Uterus (tissue), 2 donors: Measurements from ENCODE around the gene SLC6A7.

Experiments used
- CTCF ChIP-seq, 4 experiments: fragments of 200-600 bp in 2 of 4; fragments of 450-650 bp in 2 of 4; sonication (generic) in 2 of 4; IDR thresholded peaks; one replicate each; pipeline ENCODE4 v1.5.1; 2016 to 2019; ENCODE audit warnings: antibody characterized with exemption in 4 of 4, mild to moderate bottlenecking in 2 of 4, moderate library complexity in 1 of 4
- POLR2A ChIP-seq, 2 donors: fragments of 450-650 bp; IDR thresholded peaks; one replicate each; pipeline ENCODE4 v1.6.1; 2016; ENCODE audit warnings: antibody characterized with exemption in 2 of 2, mild to moderate bottlenecking in 1 of 2, moderate library complexity in 1 of 2

DNA sequence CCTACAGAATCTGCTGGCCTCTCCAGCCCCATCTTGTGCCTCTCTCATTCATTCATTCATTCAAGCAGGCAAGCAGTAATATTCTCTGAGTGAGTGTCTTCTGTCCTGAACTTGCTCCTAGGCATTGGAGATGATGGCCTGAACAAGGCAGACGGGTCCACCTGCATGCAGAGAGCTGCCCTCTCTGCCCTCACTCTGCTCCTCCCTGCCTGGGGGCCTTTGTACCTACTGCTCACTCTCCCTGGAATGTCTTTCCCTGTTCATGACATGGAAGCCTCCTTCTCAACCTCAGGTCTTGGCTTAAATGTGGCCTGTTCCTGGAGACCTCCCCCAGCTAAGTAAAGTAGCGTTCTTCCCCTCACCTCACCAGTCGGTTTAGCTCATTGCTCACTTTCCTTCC lies 16.7 kb upstream of the SLC6A7 start:
- no peak for TF ChIP-seq POLR2A (IDR thresholded peaks at IDR 0.05)
- TF ChIP-seq CTCF (IDR thresholded peaks at IDR 0.05): no peak
